ENCODE data around the gene TBC1D1.

The TBC1D1 gene

GRCh38 chr4:38120772-38121171 is 229.9 kb downstream of the TBC1D1 start:
- no peaks in the 10 kb centered on the region for H3K36me3 ChIP-seq (ENCODE audit: control insufficient read depth, insufficient read depth, low read length)
- TF ChIP-seq CTCF (IDR thresholded peaks at IDR 0.05), result no peak
- no peak overlapping the region for H3K27ac ChIP-seq
- H3K9ac ChIP-seq, result no peak overlapping the region
- no peak overlapping the region for H2AFZ ChIP-seq
- H3K9me3 ChIP-seq (ENCODE audit: control insufficient read depth, low read length), result no peaks in the 10 kb centered on the region
- no peaks in the 10 kb centered on the region for H3K4me1 ChIP-seq
- H3K4me3 ChIP-seq (ENCODE audit: low read depth, low read length), result no peak overlapping the region
- no peak overlapping the region for H3K4me2 ChIP-seq (ENCODE audit: low read length)
- H3K79me2 ChIP-seq, result no peaks in the 10 kb centered on the region
- no peaks in the 10 kb centered on the region for H3K27me3 ChIP-seq (ENCODE audit: control insufficient read depth, insufficient read depth, low read length)

- Histone ChIP-seq H2AFZ (no peak overlapping the region), H3K4me1 (no peaks in the 10 kb centered on the region), H3K36me3 (ENCODE audit: control insufficient read depth, insufficient read depth, low read length) (no peaks in the 10 kb centered on the region), H3K79me2 (no peaks in the 10 kb centered on the region), H3K27ac (no peak overlapping the region), H3K9me3 (ENCODE audit: control insufficient read depth, low read length) (no peaks in the 10 kb centered on the region), H3K4me2 (ENCODE audit: low read length) (no peak overlapping the region), H3K4me3 (ENCODE audit: low read depth, low read length) (no peak overlapping the region), H3K9ac (no peak overlapping the region), H3K27me3 (ENCODE audit: control insufficient read depth, insufficient read depth, low read length) (no peaks in the 10 kb centered on the region)
- no peak for TF ChIP-seq CTCF (IDR thresholded peaks at IDR 0.05)
Measured at GRCh38 chr4:38122060-38122459, 231.2 kb downstream of the TBC1D1 start.

- Histone ChIP-seq H3K27ac (no peak overlapping the region), H3K27me3 (ENCODE audit: control insufficient read depth, insufficient read depth, low read length) (no peaks in the 10 kb centered on the region), H3K4me1 (no peaks in the 10 kb centered on the region), H3K4me3 (ENCODE audit: low read depth, low read length) (no peak overlapping the region), H3K79me2 (no peaks in the 10 kb centered on the region), H3K9ac (no peak overlapping the region), H2AFZ (no peak overlapping the region), H3K36me3 (ENCODE audit: control insufficient read depth, insufficient read depth, low read length) (no peaks in the 10 kb centered on the region), H3K4me2 (ENCODE audit: low read length) (no peak overlapping the region), H3K9me3 (ENCODE audit: control insufficient read depth, low read length) (no peaks in the 10 kb centered on the region)
- no peak for TF ChIP-seq CTCF (IDR thresholded peaks at IDR 0.05)
Measured at GRCh38 chr4:38123555-38123954, 232.7 kb downstream of the TBC1D1 start.

GRCh38 chr4:38124961-38125360 is 234.1 kb downstream of the TBC1D1 start:
- no peak for TF ChIP-seq CTCF (IDR thresholded peaks at IDR 0.05)
- Histone ChIP-seq H3K36me3 (ENCODE audit: control insufficient read depth, insufficient read depth, low read length) (no peaks in the 10 kb centered on the region), H3K4me2 (ENCODE audit: low read length) (no peak overlapping the region), H3K4me3 (ENCODE audit: low read depth, low read length) (no peak overlapping the region), H3K27ac (no peak overlapping the region), H3K79me2 (no peaks in the 10 kb centered on the region), H3K27me3 (ENCODE audit: control insufficient read depth, insufficient read depth, low read length) (no peaks in the 10 kb centered on the region), H2AFZ (no peak overlapping the region), H3K4me1 (no peaks in the 10 kb centered on the region), H3K9me3 (ENCODE audit: control insufficient read depth, low read length) (no peaks in the 10 kb centered on the region), H3K9ac (no peak overlapping the region)

- Histone ChIP-seq H3K27ac (no peak overlapping the region), H3K9me3 (ENCODE audit: control insufficient read depth, low read length) (no peaks in the 10 kb centered on the region), H3K79me2 (no peaks in the 10 kb centered on the region), H3K4me3 (ENCODE audit: low read depth, low read length) (no peak overlapping the region), H2AFZ (no peak overlapping the region), H3K36me3 (ENCODE audit: control insufficient read depth, insufficient read depth, low read length) (no peaks in the 10 kb centered on the region), H3K4me1 (no peaks in the 10 kb centered on the region), H3K4me2 (ENCODE audit: low read length) (no peak overlapping the region), H3K9ac (no peak overlapping the region), H3K27me3 (ENCODE audit: control insufficient read depth, insufficient read depth, low read length) (no peaks in the 10 kb centered on the region)
- no peak for TF ChIP-seq CTCF (IDR thresholded peaks at IDR 0.05)
Measured at GRCh38 chr4:38125816-38126215, 234.9 kb downstream of the TBC1D1 start.

All from parathyroid adenoma (tissue), 2 donors.